Heart right ventricle (tissue), 16 donors: ENCODE results near the gene RBM20. TPM values are rescaled to one million over a fixed set of nuclear protein-coding genes. Genes with fewer than 3 reads are reported as not detected.

Experiments used
- ATAC-seq, 8 donors: fragments of 200-7000 bp; cut with Tn5 transposase; one replicate each; pipeline ENCODE4 v1.9.1; 2020; ENCODE audit warnings: mild to moderate bottlenecking in 8 of 8, moderate library complexity in 8 of 8, moderate number of reproducible peaks in 1 of 8
- DNase-seq, 2 donors: peaks; one replicate each; pipeline ENCODE4 v3.0.0-alpha.2; 2020
- H3K27ac ChIP-seq, 10 donors: fragments of 200-600 bp; sonication (generic) in 2 of 10; one replicate each; pipeline versions ENCODE4 v1.5.0 to v1.8.0; 2020 to 2022; ENCODE audit warnings: mild to moderate bottlenecking in 3 of 10
- H3K27me3 ChIP-seq, 7 donors: fragments of 200-600 bp; one replicate each; pipeline ENCODE4 v1.8.0; 2021 to 2022; ENCODE audit warnings: mild to moderate bottlenecking in 2 of 7
- H3K36me3 ChIP-seq, 9 donors: fragments of 200-600 bp; sonication (generic) in 1 of 9; one replicate each; pipeline versions ENCODE4 v1.5.0 to v1.8.0; 2020 to 2022; ENCODE audit warnings: mild to moderate bottlenecking in 2 of 9
- H3K4me1 ChIP-seq, 9 donors: fragments of 200-600 bp; sonication (generic) in 1 of 9; one replicate each; pipeline versions ENCODE4 v1.5.0 to v1.8.0; 2020 to 2022; ENCODE audit warnings: mild to moderate bottlenecking in 4 of 9
- H3K4me3 ChIP-seq, 10 donors: fragments of 200-600 bp; sonication (generic) in 2 of 10; one replicate each; pipeline versions ENCODE4 v1.5.0 to v1.8.0; 2020 to 2022; ENCODE audit warnings: mild to moderate bottlenecking in 7 of 10, moderate library complexity in 2 of 10
- H3K9me3 ChIP-seq, 11 donors: fragments of 200-600 bp in 10 of 11; sonication (generic) in 2 of 11; one replicate each; pipeline versions ENCODE4 v1.5.0 to v1.8.0; 2013 to 2022; ENCODE audit warnings: mild to moderate bottlenecking in 2 of 11, control low read depth in 1 of 11, moderate library complexity in 1 of 11
- WGBS, 2 donors: extraction: QIAGEN DNeasy Blood & Tissue Kit; methylation state at CpG; one replicate each; pipeline ENCODE4 v1.1.7; 2013; ENCODE audit warnings: inconsistent platforms in 1 of 2; 5-methylcytosine and 5-hydroxymethylcytosine counted together
- intact Hi-C, 10 donors: fragments of 100-400 bp; cut with DNase I; formaldehyde crosslinking; loops; one replicate each; pipeline versions ENCODE4 v1.11.1 to v1.14.2; 2022
- polyA plus RNA-seq, 2 donors: library from polyadenylated mRNA; stranded (reverse); fragments of 200-250 nt; gene quantifications; one replicate each; pipeline ENCODE4 v1.2.3, GENCODE V29; 2013
- total RNA-seq, 10 donors: library from RNA; stranded (reverse); fragmentation: NEBNext Ultra II Directional in 3 of 10; extraction: Animal tissue kit (Norgen Biotek cat#: 25700) in 3 of 10; gene quantifications; one replicate each; pipeline versions ENCODE4 v1.2.1 to v1.2.4, GENCODE V29; 2021 to 2023
- TF ChIP-seq, protein P1 (sequence below), 9 donors: fragments of 200-600 bp; sonication (generic) in 2 of 9; IDR thresholded peaks; one replicate each; pipeline versions ENCODE4 v1.5.0 to v1.8.0; 2021 to 2022; ENCODE audit warnings: antibody characterized with exemption in 9 of 9, mild to moderate bottlenecking in 5 of 9, moderate library complexity in 1 of 9
- donor health status: Arrhythmogenic right ventricular cardiomyopathy.
- donor health status: ischemic (EF 13 %, LVEDD 7.1; RV severe dilation, severe dysfunction).
- donor health status: healthy with polysubstance abuse.
- donor health status: DM: no; HTN: yes; CAD: no.
- donor health status: DM: no; HTN: no; CAD: no.
- donor health status: ischemic (EF 25% LVEDD 6.9; RV normal size, moderate dysfunction).
- donor health status: ischemic (EF 25% LVEDD 5.7; RV mildly dilated, moderate dysfunction).
- donor health status: healthy.
- donor health status: DM: yes; HTN: yes; CAD: no.
- donor health status: Ischemic cardiomyopathy.
- donor health status: ischemic (EF 35%, LVEDD 5.7; RV mildly dilated, moderate dysfunction).
- donor health status: nonischemic (EF 11% LVEDD 7.7; RV severe dilation, severe dysfunction).
- donor health status: DM: yes; HTN: yes; CAD: no.
- donor health status: PGD.
- donor health status: ischemic (EF 29% LVEDD 5.4; RV normal size, mild dysfunction).
- donor health status: nonischemic (EF 23%, LVEDD 6.1; RV moderate dilation, normal function).

RBM20 gene
- total and polyA plus RNA-seq, 12 donors: 10.1 to 186 (median 134) TPM

DNA sequence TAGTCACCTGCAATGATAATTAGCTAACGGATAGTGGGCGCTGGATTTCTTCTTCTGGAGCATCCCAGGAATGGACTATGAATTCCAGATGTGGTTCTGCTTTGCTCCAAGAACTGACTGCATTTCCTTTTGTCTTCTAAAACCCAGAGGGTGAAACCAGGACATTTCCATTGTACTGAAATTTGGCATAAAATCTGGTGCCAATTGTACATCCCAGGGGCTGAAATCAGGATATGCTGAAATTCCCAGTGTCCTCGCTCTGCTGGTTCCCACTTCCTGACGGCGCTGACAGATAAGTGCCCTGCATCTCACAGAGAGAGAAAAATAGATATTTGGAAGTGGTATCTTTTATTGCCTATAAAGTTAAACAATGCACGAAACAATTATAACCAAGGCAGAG lies 31.9 kb downstream of the RBM20 start:
- intact Hi-C loops: loop anchor here in 2 of 10 donors (5.0 kb wide), 1 partner anchor 64 kb away; no protein-coding TSS in a partner anchor
- TF ChIP-seq, protein P1, sequence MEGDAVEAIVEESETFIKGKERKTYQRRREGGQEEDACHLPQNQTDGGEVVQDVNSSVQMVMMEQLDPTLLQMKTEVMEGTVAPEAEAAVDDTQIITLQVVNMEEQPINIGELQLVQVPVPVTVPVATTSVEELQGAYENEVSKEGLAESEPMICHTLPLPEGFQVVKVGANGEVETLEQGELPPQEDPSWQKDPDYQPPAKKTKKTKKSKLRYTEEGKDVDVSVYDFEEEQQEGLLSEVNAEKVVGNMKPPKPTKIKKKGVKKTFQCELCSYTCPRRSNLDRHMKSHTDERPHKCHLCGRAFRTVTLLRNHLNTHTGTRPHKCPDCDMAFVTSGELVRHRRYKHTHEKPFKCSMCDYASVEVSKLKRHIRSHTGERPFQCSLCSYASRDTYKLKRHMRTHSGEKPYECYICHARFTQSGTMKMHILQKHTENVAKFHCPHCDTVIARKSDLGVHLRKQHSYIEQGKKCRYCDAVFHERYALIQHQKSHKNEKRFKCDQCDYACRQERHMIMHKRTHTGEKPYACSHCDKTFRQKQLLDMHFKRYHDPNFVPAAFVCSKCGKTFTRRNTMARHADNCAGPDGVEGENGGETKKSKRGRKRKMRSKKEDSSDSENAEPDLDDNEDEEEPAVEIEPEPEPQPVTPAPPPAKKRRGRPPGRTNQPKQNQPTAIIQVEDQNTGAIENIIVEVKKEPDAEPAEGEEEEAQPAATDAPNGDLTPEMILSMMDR (IDR thresholded peaks at IDR 0.05): no peak
- DNase-seq: no peak
- Histone ChIP-seq H3K27me3 (no peaks in the 10 kb centered on the region), H3K9me3 (no peaks in the 10 kb centered on the region), H3K27ac (peak overlapping the region in 8 of 10 donors; percentile 12 to 61 (median 29)), H3K4me3 (no peak overlapping the region), H3K4me1 (peaks cover 4 to 88% (median 48%) of the 10 kb centered on the region in 9 donors), H3K36me3 (no peaks in the 10 kb centered on the region)
- ATAC-seq: no peak
- 21 to 26% methylated on average over 6 of the region's 6 CpGs for WGBS, 2 donors

DNA sequence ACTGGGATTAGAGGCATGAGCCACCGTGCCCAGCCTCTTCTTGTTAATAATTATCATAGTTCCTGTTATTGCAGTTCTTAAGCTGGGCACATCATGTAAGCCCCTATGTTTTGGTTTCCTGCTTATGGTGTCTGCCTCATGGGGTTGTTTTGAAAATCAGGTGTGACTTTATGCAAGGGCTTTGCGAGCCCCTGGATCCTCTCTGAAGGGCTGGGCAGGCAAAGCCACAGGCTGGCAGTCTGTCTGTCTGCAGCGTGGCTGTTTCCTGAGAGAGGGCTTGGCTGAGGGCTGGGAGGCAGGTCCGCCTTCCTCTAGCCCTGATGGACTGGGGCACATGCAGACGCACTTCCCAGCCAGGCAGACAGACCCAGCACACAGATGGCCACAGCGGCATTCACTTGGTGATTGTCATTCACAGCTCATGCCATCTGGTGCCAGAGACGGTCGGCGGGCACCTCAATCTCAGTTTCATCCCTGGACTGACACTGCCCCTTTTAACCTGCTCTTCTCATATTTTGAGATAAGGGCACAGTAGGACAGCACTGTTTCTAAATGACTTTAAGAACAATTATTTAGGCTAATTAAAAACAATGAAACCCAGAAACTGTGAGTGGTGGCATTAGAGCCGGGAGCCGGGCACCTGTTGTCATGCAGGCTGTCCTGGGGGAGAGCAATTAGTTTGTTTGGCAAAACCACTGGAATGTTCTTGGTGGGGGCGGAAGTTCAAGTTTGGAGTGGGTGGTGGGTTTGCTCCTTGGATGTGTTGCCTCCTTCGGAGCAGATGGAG lies 35.5 kb downstream of the RBM20 start:
- no peak overlapping the region for H3K4me3 ChIP-seq
- ATAC-seq: peak; percentile 54 to 88 (median 80)
- DNase-seq: peak; percentile 39 to 51

DNA sequence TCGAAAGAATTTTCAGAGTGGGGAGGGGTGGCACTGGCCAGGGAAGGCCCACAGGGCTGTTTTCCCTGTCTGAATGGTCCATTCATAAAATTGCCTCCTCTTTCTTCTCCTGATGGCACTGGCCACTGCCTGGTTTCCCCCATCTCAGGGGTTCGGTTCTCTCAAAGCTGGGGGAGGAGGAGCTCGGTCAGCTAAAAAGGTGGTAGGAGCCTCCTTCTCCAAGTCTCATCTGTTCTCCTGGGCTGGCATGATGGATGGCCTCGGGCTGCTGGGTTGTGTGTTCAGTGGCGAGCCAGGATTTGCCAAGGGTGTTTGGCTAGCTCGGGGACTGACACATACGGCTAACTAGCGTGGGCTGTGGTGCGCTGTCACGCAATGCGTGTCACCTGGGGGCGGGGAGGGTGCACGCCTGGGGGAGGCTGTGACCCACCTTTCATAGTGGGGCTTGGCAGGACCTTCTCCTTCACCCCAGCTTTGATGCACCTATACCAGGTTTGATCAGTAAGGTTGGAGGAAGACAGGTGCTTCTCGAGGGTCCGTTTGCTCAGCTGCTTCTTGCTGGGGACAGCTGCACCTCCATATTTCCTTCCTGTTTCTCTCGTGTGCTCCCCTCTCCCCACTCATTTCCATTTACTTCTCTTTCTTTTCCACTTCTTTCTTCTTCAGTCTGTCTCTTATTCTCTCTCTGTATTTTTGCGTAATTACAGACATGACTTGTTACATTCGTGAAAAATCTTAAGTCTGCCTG lies 36.3 kb downstream of the RBM20 start:
- ATAC-seq (peak in 6 of 8 donors; percentile 26 to 53 (median 40)), DNase-seq (no peak)
- intact Hi-C loops: loop anchor here in 7 of 10 donors (5.0 kb wide), 3 partner anchors 33 to 68 kb away; partner anchors contain the start of gene RBM20 (in 1 of the 7)
- H3K27ac ChIP-seq: peak overlapping the region in 9 of 10 donors; percentile 8 to 89 (median 81)
- 30 to 55% methylated on average over 18 of the region's 18 CpGs for WGBS, 2 donors
- TF ChIP-seq, protein P1 (IDR thresholded peaks at IDR 0.05): no peak
- peaks cover 0 to 4% (median 0%) of the 10 kb centered on the region in 7 donors for H3K27me3 ChIP-seq
- no peak overlapping the region for H3K4me3 ChIP-seq
- H3K9me3 ChIP-seq: no peaks in the 10 kb centered on the region
- no peaks in the 10 kb centered on the region for H3K36me3 ChIP-seq
- peaks cover 3 to 82% (median 42%) of the 10 kb centered on the region in 9 donors for H3K4me1 ChIP-seq

More for the DNA sequence above, 35.5 kb downstream of the RBM20 start:
- TF ChIP-seq, protein P1 (IDR thresholded peaks at IDR 0.05): no peak
- 37 to 56% methylated on average over 13 of the region's 13 CpGs for WGBS, 2 donors
- Histone ChIP-seq H3K9me3 (no peaks in the 10 kb centered on the region), H3K36me3 (no peaks in the 10 kb centered on the region), H3K27me3 (peaks cover 0 to under 1% (median 0%) of the 10 kb centered on the region in 7 donors), H3K27ac (peak overlapping the region in 9 of 10 donors; percentile 8 to 89 (median 81)), H3K4me1 (peaks cover 4 to 86% (median 45%) of the 10 kb centered on the region in 9 donors)
- intact Hi-C loops: loop anchor here in 8 of 10 donors (2.0 to 5.0 kb wide), 4 partner anchors 32 to 69 kb away; partner anchors contain the start of gene RBM20 (in 1 of the 8)
